ENCODE results near the gene NFAT5. TPM values are rescaled to one million over a fixed set of nuclear protein-coding genes. Genes with fewer than 3 reads are reported as not detected.

Gene NFAT5
- total RNA-seq, 2 donors from 2014 or later, result 77.3 to 98.6 TPM

DNA sequence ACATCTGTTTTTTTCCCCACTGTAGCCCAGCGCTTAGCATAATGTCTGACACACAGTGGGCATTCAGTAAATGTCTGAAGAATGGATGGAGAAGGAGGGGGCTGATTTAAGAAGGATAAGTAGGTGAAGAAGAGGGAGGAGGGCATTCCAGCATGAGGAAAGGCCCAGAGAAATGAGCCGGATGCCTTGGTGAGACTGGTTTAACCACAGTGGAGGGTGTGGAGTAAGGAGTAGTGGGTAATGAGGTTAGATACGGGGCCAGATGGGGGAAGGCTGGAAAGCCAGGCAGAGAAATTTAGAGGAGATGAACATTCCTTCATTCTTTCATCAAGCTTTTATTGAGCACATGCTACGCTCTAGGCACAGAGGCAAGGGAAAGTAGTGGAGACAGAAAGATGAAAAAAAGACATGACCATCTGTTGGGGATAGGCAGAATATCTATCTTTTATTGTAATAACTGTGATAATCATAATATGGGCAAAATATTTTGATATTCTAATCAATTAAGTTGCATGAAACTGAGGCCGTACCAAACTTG lies 43.7 kb upstream of the NFAT5 start:
- Histone ChIP-seq H3K27me3 (replicated peaks; ENCODE audit: insufficient read depth) (no peaks in the 10 kb centered on the region), H3K4me1 (ENCODE audit: control insufficient read depth in 1 of 2, low read depth in 2 of 2) (no peaks in the 10 kb centered on the region), H3K36me3 (no peaks in the 10 kb centered on the region), H3K27ac (no peak overlapping the region), H3K9me3 (no peaks in the 10 kb centered on the region), H3K4me3 (no peak overlapping the region)
- ATAC-seq (ENCODE audit: insufficient number of reproducible peaks, low FRiP score, low read depth) (no peak), DNase-seq (ENCODE audit: low spot score) (no peak)
- TF ChIP-seq, protein P1, sequence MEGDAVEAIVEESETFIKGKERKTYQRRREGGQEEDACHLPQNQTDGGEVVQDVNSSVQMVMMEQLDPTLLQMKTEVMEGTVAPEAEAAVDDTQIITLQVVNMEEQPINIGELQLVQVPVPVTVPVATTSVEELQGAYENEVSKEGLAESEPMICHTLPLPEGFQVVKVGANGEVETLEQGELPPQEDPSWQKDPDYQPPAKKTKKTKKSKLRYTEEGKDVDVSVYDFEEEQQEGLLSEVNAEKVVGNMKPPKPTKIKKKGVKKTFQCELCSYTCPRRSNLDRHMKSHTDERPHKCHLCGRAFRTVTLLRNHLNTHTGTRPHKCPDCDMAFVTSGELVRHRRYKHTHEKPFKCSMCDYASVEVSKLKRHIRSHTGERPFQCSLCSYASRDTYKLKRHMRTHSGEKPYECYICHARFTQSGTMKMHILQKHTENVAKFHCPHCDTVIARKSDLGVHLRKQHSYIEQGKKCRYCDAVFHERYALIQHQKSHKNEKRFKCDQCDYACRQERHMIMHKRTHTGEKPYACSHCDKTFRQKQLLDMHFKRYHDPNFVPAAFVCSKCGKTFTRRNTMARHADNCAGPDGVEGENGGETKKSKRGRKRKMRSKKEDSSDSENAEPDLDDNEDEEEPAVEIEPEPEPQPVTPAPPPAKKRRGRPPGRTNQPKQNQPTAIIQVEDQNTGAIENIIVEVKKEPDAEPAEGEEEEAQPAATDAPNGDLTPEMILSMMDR (IDR thresholded peaks at IDR 0.05), result no peak

DNA sequence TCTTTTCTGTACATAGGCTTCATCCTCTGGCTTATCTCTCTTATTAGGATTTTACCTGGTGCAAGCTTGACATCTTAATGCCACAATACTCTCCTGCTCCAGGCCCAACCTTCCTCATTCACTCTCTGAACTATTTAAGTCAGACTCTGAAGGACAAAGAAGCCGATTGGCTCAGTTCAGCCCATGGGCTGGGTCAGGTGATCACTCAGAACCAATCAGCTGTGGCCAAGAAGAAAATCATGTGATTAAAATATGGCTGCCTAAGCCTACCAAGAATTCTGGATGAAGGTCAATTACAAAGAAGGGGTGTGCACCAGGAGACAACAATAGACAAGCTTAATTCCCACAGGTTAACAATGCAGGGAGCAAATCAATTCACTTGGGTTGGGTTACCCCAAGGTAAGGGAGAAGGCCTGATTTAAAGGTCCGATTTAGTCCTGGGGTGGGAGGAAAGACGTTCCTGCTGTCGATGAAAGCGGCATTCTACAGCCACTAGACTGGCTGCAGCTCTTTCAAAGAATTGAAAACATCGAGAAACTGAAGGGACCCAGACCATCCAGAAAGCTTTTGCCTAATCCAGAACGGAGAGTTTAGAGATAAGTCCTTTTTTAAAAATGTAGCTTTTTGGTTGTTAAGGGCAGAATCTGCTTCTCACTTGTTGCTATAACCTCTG lies 42.9 kb upstream of the NFAT5 start:
- H3K27ac ChIP-seq, result no peak overlapping the region
- no peaks in the 10 kb centered on the region for H3K36me3 ChIP-seq
- no peaks in the 10 kb centered on the region for H3K27me3 ChIP-seq (replicated peaks; ENCODE audit: insufficient read depth)
- DNase-seq (ENCODE audit: low spot score), result no peak
- ATAC-seq (ENCODE audit: insufficient number of reproducible peaks, low FRiP score, low read depth), result no peak
- TF ChIP-seq, protein P1 (IDR thresholded peaks at IDR 0.05), result no peak
- no peak overlapping the region for H3K4me3 ChIP-seq
- H3K4me1 ChIP-seq (ENCODE audit: control insufficient read depth in 1 of 2, low read depth in 2 of 2), result no peaks in the 10 kb centered on the region
- no peaks in the 10 kb centered on the region for H3K9me3 ChIP-seq

DNA sequence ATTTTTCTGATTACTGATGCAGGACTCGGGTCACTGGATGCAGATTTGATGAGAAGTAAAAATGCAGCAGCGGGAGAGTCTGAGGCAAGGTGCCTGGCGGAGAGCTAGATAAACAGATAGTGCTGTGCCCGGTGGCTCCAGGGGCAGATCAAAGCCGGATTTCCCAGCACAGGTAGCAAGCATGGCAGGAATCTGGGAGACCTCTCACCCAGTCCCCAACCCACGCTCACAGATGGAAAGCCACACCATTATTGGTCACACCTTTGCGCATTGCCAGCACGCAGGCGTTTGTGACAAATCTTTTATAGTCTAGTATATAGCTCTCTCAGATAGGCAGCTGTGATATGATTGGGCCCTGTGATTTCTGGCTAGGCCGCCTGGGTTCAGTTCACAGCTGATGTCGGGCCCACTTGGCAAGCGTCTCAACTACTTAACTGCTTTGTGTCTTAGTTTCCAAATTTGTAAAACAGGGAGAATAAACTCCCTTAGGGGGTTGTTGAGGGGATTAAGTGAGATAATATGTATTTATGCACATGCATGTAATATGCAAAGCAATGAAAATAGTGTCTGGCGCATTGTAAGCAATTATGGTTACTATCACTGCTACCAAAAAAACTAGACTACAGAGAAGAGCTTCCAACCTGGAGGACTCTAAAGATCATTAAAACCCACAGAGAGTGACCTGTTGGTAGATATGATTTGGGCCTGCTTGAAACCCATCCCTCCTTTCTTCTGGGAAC lies 42.0 kb upstream of the NFAT5 start:
- Histone ChIP-seq H3K9me3 (no peaks in the 10 kb centered on the region), H3K36me3 (no peaks in the 10 kb centered on the region), H3K4me1 (ENCODE audit: control insufficient read depth in 1 of 2, low read depth in 2 of 2) (no peaks in the 10 kb centered on the region), H3K27me3 (replicated peaks; ENCODE audit: insufficient read depth) (no peaks in the 10 kb centered on the region), H3K4me3 (no peak overlapping the region), H3K27ac (no peak overlapping the region)
- DNase-seq (ENCODE audit: low spot score) (no peak), ATAC-seq (ENCODE audit: insufficient number of reproducible peaks, low FRiP score, low read depth) (no peak)
- TF ChIP-seq, protein P1 (IDR thresholded peaks at IDR 0.05), result no peak

DNA sequence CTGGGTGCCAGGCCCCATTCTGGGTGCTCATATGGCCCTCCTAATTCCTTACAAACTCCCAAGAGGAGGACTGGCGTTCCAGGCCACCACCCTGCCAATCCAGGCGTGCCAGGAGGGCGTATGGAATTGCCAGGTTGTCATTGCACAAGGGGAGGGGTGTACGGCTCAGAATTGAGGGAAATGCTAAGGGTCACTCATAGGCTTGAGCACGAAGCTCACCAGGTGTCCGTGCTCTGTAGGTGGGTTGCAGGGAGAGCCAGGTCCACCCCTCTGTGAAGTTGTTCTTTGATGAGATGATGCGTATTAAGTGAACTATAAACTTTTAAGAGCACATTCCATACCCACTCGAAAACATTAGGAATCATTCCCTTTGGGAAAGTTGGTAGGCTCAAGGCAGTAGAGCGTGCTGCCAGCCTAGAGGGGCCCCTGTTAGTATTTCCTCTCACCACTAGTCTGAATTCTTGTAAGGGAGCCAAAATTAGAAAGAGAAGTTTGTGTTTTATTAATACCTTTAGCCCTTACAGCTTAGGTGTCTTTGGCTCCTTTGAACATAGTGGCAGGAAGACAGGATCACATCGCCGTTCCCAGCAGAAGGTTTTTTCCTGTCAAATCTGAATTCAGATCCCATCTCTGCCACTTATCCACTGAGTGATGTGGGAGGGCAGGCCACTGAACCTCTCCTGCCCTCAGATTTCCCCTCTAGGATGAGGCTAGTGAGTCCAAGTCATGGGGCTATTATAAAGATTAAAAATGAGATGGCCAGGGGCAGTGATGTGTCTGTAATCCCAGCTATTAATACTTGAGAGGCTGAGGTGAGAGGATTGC lies 38.7 kb upstream of the NFAT5 start:
- H3K9me3 ChIP-seq, result no peaks in the 10 kb centered on the region
- no peak for ATAC-seq (ENCODE audit: insufficient number of reproducible peaks, low FRiP score, low read depth)
- H3K36me3 ChIP-seq, result no peaks in the 10 kb centered on the region
- H3K4me3 ChIP-seq, result no peak overlapping the region
- TF ChIP-seq, protein P1 (IDR thresholded peaks at IDR 0.05), result no peak
- no peaks in the 10 kb centered on the region for H3K27me3 ChIP-seq (replicated peaks; ENCODE audit: insufficient read depth)
- no peak overlapping the region for H3K27ac ChIP-seq
- H3K4me1 ChIP-seq (ENCODE audit: control insufficient read depth in 1 of 2, low read depth in 2 of 2), result peaks cover 8 to 10% of the 10 kb centered on the region in 2 donors
- no peak for DNase-seq (ENCODE audit: low spot score)

DNA sequence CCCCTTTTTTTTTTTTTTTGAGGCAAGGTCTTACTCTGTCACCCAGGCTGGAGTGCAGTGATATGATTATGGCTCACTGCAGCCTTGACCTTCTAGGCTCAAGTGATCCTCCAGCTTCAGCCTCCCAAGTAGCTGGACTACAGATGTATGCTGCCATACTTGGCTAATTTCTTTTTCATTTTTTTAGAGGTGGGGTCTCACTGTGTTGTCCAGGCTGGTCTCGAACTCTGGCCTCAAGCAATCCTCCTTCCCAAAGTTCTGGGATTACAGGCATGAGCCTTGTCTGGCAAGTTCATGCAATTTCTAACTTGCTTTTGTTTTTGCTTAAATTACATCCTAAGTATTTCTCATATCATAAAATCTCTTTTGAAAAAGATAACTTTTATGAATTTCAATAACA lies 33.8 kb upstream of the NFAT5 start:
- Histone ChIP-seq H3K4me3 (no peak overlapping the region), H3K27me3 (replicated peaks; ENCODE audit: insufficient read depth) (no peaks in the 10 kb centered on the region), H3K36me3 (no peaks in the 10 kb centered on the region), H3K4me1 (ENCODE audit: control insufficient read depth in 1 of 2, low read depth in 2 of 2) (peaks cover 8 to 10% of the 10 kb centered on the region in 2 donors), H3K9me3 (no peaks in the 10 kb centered on the region), H3K27ac (no peak overlapping the region)
- no peak for DNase-seq (ENCODE audit: low spot score)
- no peak for ATAC-seq (ENCODE audit: insufficient number of reproducible peaks, low FRiP score, low read depth)
- TF ChIP-seq, protein P1 (IDR thresholded peaks at IDR 0.05), result no peak

Data from thoracic aorta (tissue), 2 donors.